Measurements from ENCODE around the gene RGS9. TPM values are rescaled to one million over a fixed set of nuclear protein-coding genes. Genes with fewer than 3 reads are reported as not detected.

Gene RGS9
- total and polyA plus RNA-seq, 2 experiments from 2014 or later, result 12.8 to 29.6 TPM

- H3K27ac ChIP-seq (ENCODE audit: low read depth), result no peak overlapping the region
- no peaks in the 10 kb centered on the region for H3F3A ChIP-seq (replicated peaks; ENCODE audit: low read depth)
- TF ChIP-seq, protein P1, sequence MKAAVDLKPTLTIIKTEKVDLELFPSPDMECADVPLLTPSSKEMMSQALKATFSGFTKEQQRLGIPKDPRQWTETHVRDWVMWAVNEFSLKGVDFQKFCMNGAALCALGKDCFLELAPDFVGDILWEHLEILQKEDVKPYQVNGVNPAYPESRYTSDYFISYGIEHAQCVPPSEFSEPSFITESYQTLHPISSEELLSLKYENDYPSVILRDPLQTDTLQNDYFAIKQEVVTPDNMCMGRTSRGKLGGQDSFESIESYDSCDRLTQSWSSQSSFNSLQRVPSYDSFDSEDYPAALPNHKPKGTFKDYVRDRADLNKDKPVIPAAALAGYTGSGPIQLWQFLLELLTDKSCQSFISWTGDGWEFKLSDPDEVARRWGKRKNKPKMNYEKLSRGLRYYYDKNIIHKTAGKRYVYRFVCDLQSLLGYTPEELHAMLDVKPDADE (IDR thresholded peaks at IDR 0.05), result no peak
- no peak for TF ChIP-seq CTCF (conservative IDR thresholded peaks at IDR 0.05; ENCODE audit: low read depth in 2 of 2)
- TF ChIP-seq CREB1 (CRISPR knock-in tag; IDR thresholded peaks at IDR 0.05; ENCODE audit: low read depth), result no peak
- TF ChIP-seq REST (IDR thresholded peaks at IDR 0.05; ENCODE audit: unreplicated experiment), result no peak
- no peak for TF ChIP-seq JUNB (IDR thresholded peaks at IDR 0.05; ENCODE audit: unreplicated experiment)
- no peak for TF ChIP-seq EZH2 (IDR thresholded peaks at IDR 0.05; ENCODE audit: low read depth, unreplicated experiment)
- no peak for TF ChIP-seq ZNF114 (CRISPR knock-in tag; IDR thresholded peaks at IDR 0.05)
- TF ChIP-seq ZNF331 (CRISPR knock-in tag; IDR thresholded peaks at IDR 0.05; ENCODE audit: low read depth), result no peak
- no peak for TF ChIP-seq EZH2phosphoT487 (IDR thresholded peaks at IDR 0.05; ENCODE audit: unreplicated experiment)
- TF ChIP-seq STAT1 (IDR thresholded peaks at IDR 0.05; ENCODE audit: unreplicated experiment), result no peak
- Mint-ChIP-seq H3K4me1 (peaks cover 13% of the 10 kb centered on the region), H3K27ac (no peak overlapping the region), H3K27me3 (ENCODE audit: insufficient read depth, low read depth, poor library complexity) (no peaks in the 10 kb centered on the region), H3K36me3 (ENCODE audit: low read depth) (no peaks in the 10 kb centered on the region; the same call in 2 of the 3 replicates), H3K4me3 (no peak overlapping the region), H3K9me3 (no peaks in the 10 kb centered on the region)
- DNase-seq (ENCODE audit: low spot score), result no peak
- no peak overlapping the region for H3K4me2 ChIP-seq
- H3K4me1 ChIP-seq (ENCODE audit: insufficient read depth), result no peaks in the 10 kb centered on the region
- no peaks in the 10 kb centered on the region for H3K27me3 ChIP-seq (ENCODE audit: insufficient read depth)
- no peaks in the 10 kb centered on the region for H3K36me3 ChIP-seq (ENCODE audit: insufficient read depth)
- H4K20me1 ChIP-seq (replicated peaks; ENCODE audit: insufficient read depth), result no peaks in the 10 kb centered on the region
- ATAC-seq, result no peak
- H2AFZ ChIP-seq, result no peak overlapping the region
- H3K79me2 ChIP-seq (replicated peaks; ENCODE audit: insufficient read depth), result no peaks in the 10 kb centered on the region
- H3K9me2 ChIP-seq (ENCODE audit: insufficient read depth), result no peaks in the 10 kb centered on the region
- H3K4me3 ChIP-seq, result no peak overlapping the region
Observed at GRCh38 chr17:65154770-65155589, 17.8 kb downstream of the RGS9 start.
